ENCODE data around the gene TPK1.

Gene TPK1

DNA sequence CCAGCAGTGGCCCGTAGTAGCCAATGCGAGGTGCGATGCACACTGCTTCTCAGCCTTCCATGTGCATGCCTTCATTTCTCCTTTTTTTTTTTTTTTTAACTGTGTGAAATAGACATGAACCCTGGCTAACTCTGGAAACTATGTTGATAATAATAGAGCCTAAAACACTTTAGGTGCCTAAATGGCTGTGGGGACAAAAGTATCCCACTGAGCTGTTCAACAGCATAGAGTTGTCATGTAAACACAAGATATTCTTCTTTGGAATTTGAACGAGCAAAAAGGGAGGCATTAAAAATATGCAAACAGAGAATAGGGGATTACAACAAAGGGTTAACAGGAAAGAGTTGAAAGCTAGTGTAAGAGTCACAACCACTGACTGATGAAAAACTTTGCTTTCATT lies 270.3 kb downstream of the TPK1 start:
- H4K20me1 ChIP-seq (ENCODE audit: insufficient read depth), result no peaks in the 10 kb centered on the region
- no peak overlapping the region for H3K27ac ChIP-seq
- no peaks in the 10 kb centered on the region for H3K4me1 ChIP-seq (ENCODE audit: low read depth, poor library complexity, severe bottlenecking)
- H3K27me3 ChIP-seq (ENCODE audit: insufficient read depth, low read depth), result no peaks in the 10 kb centered on the region
- no peaks in the 10 kb centered on the region for H3K36me3 ChIP-seq (ENCODE audit: insufficient read depth)
- no peak overlapping the region for H3K4me3 ChIP-seq (IDR thresholded peaks at IDR 0.05; ENCODE audit: insufficient read depth, low read depth, low read length)
- TF ChIP-seq, protein P1, sequence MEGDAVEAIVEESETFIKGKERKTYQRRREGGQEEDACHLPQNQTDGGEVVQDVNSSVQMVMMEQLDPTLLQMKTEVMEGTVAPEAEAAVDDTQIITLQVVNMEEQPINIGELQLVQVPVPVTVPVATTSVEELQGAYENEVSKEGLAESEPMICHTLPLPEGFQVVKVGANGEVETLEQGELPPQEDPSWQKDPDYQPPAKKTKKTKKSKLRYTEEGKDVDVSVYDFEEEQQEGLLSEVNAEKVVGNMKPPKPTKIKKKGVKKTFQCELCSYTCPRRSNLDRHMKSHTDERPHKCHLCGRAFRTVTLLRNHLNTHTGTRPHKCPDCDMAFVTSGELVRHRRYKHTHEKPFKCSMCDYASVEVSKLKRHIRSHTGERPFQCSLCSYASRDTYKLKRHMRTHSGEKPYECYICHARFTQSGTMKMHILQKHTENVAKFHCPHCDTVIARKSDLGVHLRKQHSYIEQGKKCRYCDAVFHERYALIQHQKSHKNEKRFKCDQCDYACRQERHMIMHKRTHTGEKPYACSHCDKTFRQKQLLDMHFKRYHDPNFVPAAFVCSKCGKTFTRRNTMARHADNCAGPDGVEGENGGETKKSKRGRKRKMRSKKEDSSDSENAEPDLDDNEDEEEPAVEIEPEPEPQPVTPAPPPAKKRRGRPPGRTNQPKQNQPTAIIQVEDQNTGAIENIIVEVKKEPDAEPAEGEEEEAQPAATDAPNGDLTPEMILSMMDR (conservative IDR thresholded peaks at IDR 0.05; ENCODE audit: low read depth, low read length), result no peak
- no peaks in the 10 kb centered on the region for H3K79me2 ChIP-seq (ENCODE audit: insufficient read depth, low read depth)
- no peak overlapping the region for H3K4me2 ChIP-seq
- no peak overlapping the region for H3K9ac ChIP-seq
- H2AFZ ChIP-seq (ENCODE audit: low read depth), result no peak overlapping the region

DNA sequence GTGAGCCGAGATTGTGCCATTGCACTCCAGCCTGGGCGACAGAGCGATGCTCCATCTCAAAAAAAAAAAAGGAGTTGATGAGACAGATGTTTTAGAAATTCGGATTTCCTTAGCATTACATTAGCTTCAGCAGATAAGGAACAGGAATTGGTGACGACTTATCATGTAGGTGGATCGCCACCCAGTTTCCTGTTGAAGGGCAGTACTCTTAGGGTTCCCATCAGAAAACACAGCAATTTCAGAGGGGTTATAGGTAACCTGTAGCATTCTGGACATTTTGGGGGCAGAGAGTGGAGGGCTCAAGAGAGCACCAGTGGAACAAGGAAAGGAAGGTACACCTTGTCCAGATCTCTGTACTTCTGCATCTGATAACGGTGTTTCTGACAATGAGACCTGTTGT lies 286.0 kb downstream of the TPK1 start:
- H3K36me3 ChIP-seq (ENCODE audit: insufficient read depth), result no peaks in the 10 kb centered on the region
- no peak overlapping the region for H3K9ac ChIP-seq
- no peak overlapping the region for H3K4me2 ChIP-seq
- H2AFZ ChIP-seq (ENCODE audit: low read depth), result no peak overlapping the region
- H4K20me1 ChIP-seq (ENCODE audit: insufficient read depth), result no peaks in the 10 kb centered on the region
- H3K4me3 ChIP-seq (IDR thresholded peaks at IDR 0.05; ENCODE audit: insufficient read depth, low read depth, low read length), result no peak overlapping the region
- H3K79me2 ChIP-seq (ENCODE audit: insufficient read depth, low read depth), result no peaks in the 10 kb centered on the region
- no peaks in the 10 kb centered on the region for H3K4me1 ChIP-seq (ENCODE audit: low read depth, poor library complexity, severe bottlenecking)
- H3K27me3 ChIP-seq (ENCODE audit: insufficient read depth, low read depth), result no peaks in the 10 kb centered on the region
- TF ChIP-seq, protein P1 (conservative IDR thresholded peaks at IDR 0.05; ENCODE audit: low read depth, low read length), result no peak
- no peak overlapping the region for H3K27ac ChIP-seq

DNA sequence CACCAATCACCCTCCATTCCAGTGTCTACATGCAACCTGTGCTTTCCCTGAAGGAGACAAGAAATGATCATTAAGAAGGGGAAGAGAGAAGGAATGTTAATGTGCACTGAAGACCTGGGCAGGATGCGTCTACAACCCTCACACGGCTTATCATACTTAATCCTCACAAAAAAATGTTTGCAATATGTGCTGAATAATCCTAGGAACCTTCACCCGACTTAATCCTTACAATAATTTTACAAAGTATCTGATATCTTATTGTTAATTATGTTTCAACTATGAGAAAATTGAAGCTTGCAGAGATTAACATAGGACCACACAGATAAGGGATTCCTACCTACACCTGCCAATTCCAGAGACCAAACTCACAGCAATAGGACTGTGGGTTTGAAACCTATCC lies 287.3 kb downstream of the TPK1 start:
- TF ChIP-seq, protein P1 (conservative IDR thresholded peaks at IDR 0.05; ENCODE audit: low read depth, low read length), result no peak
- no peak overlapping the region for H3K4me3 ChIP-seq (IDR thresholded peaks at IDR 0.05; ENCODE audit: insufficient read depth, low read depth, low read length)
- H3K9ac ChIP-seq, result no peak overlapping the region
- no peak overlapping the region for H3K4me2 ChIP-seq
- no peaks in the 10 kb centered on the region for H3K4me1 ChIP-seq (ENCODE audit: low read depth, poor library complexity, severe bottlenecking)
- H3K36me3 ChIP-seq (ENCODE audit: insufficient read depth), result no peaks in the 10 kb centered on the region
- H2AFZ ChIP-seq (ENCODE audit: low read depth), result no peak overlapping the region
- no peaks in the 10 kb centered on the region for H3K79me2 ChIP-seq (ENCODE audit: insufficient read depth, low read depth)
- no peaks in the 10 kb centered on the region for H4K20me1 ChIP-seq (ENCODE audit: insufficient read depth)
- H3K27me3 ChIP-seq (ENCODE audit: insufficient read depth, low read depth), result no peaks in the 10 kb centered on the region
- no peak overlapping the region for H3K27ac ChIP-seq

DNA sequence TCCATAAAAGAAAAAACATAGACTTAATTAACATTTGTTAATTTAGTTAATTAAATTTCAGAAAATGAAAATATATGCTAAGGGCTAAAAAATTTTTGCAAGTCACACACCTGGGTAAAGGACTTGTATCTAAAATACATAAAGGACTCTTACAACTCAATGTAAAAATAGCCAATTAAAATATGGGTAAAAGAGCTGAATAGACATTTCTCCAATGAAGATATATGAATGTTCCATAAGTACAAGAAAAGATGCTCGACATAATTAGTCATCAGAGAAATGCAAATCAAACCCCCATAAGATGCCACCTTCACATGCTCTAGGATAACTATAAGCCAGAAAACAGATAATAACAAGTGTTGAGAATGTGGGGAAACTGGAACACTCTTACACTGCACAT lies 288.0 kb downstream of the TPK1 start:
- H2AFZ ChIP-seq (ENCODE audit: low read depth), result no peak overlapping the region
- no peaks in the 10 kb centered on the region for H3K4me1 ChIP-seq (ENCODE audit: low read depth, poor library complexity, severe bottlenecking)
- no peak overlapping the region for H3K4me3 ChIP-seq (IDR thresholded peaks at IDR 0.05; ENCODE audit: insufficient read depth, low read depth, low read length)
- H3K9ac ChIP-seq, result no peak overlapping the region
- H3K27ac ChIP-seq, result no peak overlapping the region
- H3K36me3 ChIP-seq (ENCODE audit: insufficient read depth), result no peaks in the 10 kb centered on the region
- H3K27me3 ChIP-seq (ENCODE audit: insufficient read depth, low read depth), result no peaks in the 10 kb centered on the region
- H3K79me2 ChIP-seq (ENCODE audit: insufficient read depth, low read depth), result no peaks in the 10 kb centered on the region
- no peak overlapping the region for H3K4me2 ChIP-seq
- H4K20me1 ChIP-seq (ENCODE audit: insufficient read depth), result no peaks in the 10 kb centered on the region
- TF ChIP-seq, protein P1 (conservative IDR thresholded peaks at IDR 0.05; ENCODE audit: low read depth, low read length), result no peak

DNA sequence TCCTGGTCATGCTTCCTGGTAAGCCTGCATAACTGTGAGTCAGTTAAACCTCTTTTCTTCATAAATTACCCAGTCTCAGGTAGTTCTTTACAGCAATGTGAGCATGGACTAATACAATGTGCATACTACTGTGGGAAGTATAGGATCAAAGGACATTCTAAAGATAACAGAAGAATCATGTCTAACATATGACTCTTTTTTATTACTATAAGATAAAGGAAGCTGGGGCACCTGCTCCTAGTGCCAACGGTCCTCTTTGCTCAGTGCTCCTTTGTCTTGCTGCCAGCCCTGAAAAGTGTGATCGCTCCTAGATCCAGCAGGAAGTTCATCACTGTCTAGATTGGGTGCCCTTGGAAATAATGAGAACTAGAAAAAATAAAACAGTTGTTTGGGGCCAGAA lies 289.1 kb downstream of the TPK1 start:
- H3K79me2 ChIP-seq (ENCODE audit: insufficient read depth, low read depth), result no peaks in the 10 kb centered on the region
- no peaks in the 10 kb centered on the region for H3K4me1 ChIP-seq (ENCODE audit: low read depth, poor library complexity, severe bottlenecking)
- no peak overlapping the region for H2AFZ ChIP-seq (ENCODE audit: low read depth)
- H3K27ac ChIP-seq, result no peak overlapping the region
- TF ChIP-seq, protein P1 (conservative IDR thresholded peaks at IDR 0.05; ENCODE audit: low read depth, low read length), result no peak
- no peaks in the 10 kb centered on the region for H3K27me3 ChIP-seq (ENCODE audit: insufficient read depth, low read depth)
- H3K4me2 ChIP-seq, result no peak overlapping the region
- no peak overlapping the region for H3K4me3 ChIP-seq (IDR thresholded peaks at IDR 0.05; ENCODE audit: insufficient read depth, low read depth, low read length)
- no peaks in the 10 kb centered on the region for H3K36me3 ChIP-seq (ENCODE audit: insufficient read depth)
- H3K9ac ChIP-seq, result no peak overlapping the region
- H4K20me1 ChIP-seq (ENCODE audit: insufficient read depth), result no peaks in the 10 kb centered on the region
